HL-60 (cell line): ENCODE data around the gene FAM184A.
A peak's percentile ranks its signal among the peaks of the same experiment; 100 is the strongest.

Experiments
- DNase-seq, 2 experiments: peaks; one replicate each; pipeline ENCODE4 v3.0.0-alpha.2; 2010 to 2020; ENCODE audit warnings: low read depth in 1 of 2, low spot score in 1 of 2
- H3K27ac ChIP-seq: fragments of 250-450 bp; sonication (Bioruptor Pico); replicated peaks from 2 replicates; pipeline ENCODE4 v1.5.1; 2020; ENCODE audit warnings: mild to moderate bottlenecking, moderate library complexity
- H3K27me3 ChIP-seq: fragments of 250-450 bp; sonication (Bioruptor Pico); 2 replicates; pipeline ENCODE4 v1.5.1; 2021; ENCODE audit warnings: mild to moderate bottlenecking, moderate library complexity; ENCODE audit not compliant: insufficient read depth, poor library complexity, severe bottlenecking
- H3K4me3 ChIP-seq: replicated peaks from 2 replicates; pipeline ENCODE4 v1.5.1; 2011; ENCODE audit warnings: mild to moderate bottlenecking, control low read depth, low read length; ENCODE audit not compliant: insufficient read depth
- CTCF ChIP-seq: IDR thresholded peaks from one replicate; pipeline ENCODE4 v1.5.1; 2011; ENCODE audit warnings: low read length, control low read depth, inconsistent platforms; ENCODE audit not compliant: insufficient read depth
- GABPA ChIP-seq: IDR thresholded peaks from 2 replicates; pipeline ENCODE4 v1.6.1; 2012; ENCODE audit warnings: low read depth
- POLR2AphosphoS5 ChIP-seq: IDR thresholded peaks from 2 replicates; pipeline ENCODE4 v1.6.1; 2012; ENCODE audit warnings: low read depth
- SPI1 ChIP-seq: IDR thresholded peaks from 2 replicates; pipeline ENCODE4 v1.6.1; 2012; ENCODE audit warnings: low read depth, mild to moderate bottlenecking, borderline replicate concordance
- TF ChIP-seq, protein P1 (sequence below): IDR thresholded peaks from 2 replicates; pipeline ENCODE4 v1.6.1; 2012; ENCODE audit warnings: low read depth; ENCODE audit not compliant: insufficient replicate concordance

Gene FAM184A

DNA sequence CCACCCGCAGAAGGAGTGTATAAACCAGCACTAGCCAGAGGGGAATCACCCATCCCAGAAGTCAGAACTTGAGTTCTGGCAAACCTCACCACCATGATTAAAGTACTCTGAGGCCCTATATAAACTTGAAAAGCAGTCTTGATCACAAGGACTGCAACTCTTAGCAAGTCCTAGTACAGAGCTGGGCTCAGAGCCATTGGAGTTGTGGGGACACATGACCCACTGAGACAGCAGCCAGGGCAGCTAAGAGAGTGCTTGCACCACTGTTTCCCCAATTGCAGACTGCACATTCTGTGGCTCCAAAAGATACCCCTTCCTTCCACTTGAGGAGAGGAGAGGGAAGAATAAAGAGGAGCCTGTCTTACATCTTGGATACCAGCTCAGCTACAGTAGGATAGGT lies 138.8 kb downstream of the FAM184A start:
- no peak overlapping the region for H3K4me3 ChIP-seq
- DNase-seq = no peak
- no peak overlapping the region for H3K27ac ChIP-seq
- TF ChIP-seq SPI1 (no peak), CTCF (no peak), GABPA (no peak)
- TF ChIP-seq, protein P1, sequence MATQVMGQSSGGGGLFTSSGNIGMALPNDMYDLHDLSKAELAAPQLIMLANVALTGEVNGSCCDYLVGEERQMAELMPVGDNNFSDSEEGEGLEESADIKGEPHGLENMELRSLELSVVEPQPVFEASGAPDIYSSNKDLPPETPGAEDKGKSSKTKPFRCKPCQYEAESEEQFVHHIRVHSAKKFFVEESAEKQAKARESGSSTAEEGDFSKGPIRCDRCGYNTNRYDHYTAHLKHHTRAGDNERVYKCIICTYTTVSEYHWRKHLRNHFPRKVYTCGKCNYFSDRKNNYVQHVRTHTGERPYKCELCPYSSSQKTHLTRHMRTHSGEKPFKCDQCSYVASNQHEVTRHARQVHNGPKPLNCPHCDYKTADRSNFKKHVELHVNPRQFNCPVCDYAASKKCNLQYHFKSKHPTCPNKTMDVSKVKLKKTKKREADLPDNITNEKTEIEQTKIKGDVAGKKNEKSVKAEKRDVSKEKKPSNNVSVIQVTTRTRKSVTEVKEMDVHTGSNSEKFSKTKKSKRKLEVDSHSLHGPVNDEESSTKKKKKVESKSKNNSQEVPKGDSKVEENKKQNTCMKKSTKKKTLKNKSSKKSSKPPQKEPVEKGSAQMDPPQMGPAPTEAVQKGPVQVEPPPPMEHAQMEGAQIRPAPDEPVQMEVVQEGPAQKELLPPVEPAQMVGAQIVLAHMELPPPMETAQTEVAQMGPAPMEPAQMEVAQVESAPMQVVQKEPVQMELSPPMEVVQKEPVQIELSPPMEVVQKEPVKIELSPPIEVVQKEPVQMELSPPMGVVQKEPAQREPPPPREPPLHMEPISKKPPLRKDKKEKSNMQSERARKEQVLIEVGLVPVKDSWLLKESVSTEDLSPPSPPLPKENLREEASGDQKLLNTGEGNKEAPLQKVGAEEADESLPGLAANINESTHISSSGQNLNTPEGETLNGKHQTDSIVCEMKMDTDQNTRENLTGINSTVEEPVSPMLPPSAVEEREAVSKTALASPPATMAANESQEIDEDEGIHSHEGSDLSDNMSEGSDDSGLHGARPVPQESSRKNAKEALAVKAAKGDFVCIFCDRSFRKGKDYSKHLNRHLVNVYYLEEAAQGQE = no peak
- no peaks in the 10 kb centered on the region for H3K27me3 ChIP-seq

- no peak overlapping the region for H3K27ac ChIP-seq
- TF ChIP-seq CTCF (no peak), SPI1 (no peak), POLR2AphosphoS5 (no peak), GABPA (no peak)
- TF ChIP-seq, protein P1 = no peak
- no peak overlapping the region for H3K4me3 ChIP-seq
These were observed 142.3 kb downstream of the FAM184A start for GRCh38 chr6:118935978-118936703.

GRCh38 chr6:118935331-118935668 lies 143.2 kb downstream of the FAM184A start:
- H3K27me3 ChIP-seq = no peaks in the 10 kb centered on the region
- DNase-seq = no peak
- H3K4me3 ChIP-seq = peak overlapping the region; percentile 55
- peak overlapping the region; percentile 35 for H3K27ac ChIP-seq
- TF ChIP-seq CTCF = no peak
- TF ChIP-seq, protein P1 = no peak
- no peak for TF ChIP-seq POLR2AphosphoS5
- no peak for TF ChIP-seq SPI1
- no peak for TF ChIP-seq GABPA

More at GRCh38 chr6:118935978-118936703, 142.3 kb downstream of the FAM184A start:
- no peaks in the 10 kb centered on the region for H3K27me3 ChIP-seq
- no peak for DNase-seq
